CD14-positive monocyte (primary cell): ENCODE data around the gene ITGA7. TPM values are rescaled to one million over a fixed set of nuclear protein-coding genes. Genes with fewer than 3 reads are reported as not detected.

ENCODE experiments used
- DNase-seq, 3 donors: peaks; one replicate each; pipeline ENCODE4 v3.0.0-alpha.2; 2011 to 2022
- H2AFZ ChIP-seq: 2 replicates; pipeline ENCODE4 v1.6.0; 2012; ENCODE audit warnings: mild to moderate bottlenecking, low read depth, low read length, inconsistent platforms; ENCODE audit not compliant: insufficient read depth, poor library complexity, severe bottlenecking
- H3K27ac ChIP-seq, 2 donors: 1 replicate in 1 of 2; 2 replicates in 1 of 2; pipeline ENCODE4 v1.5.1; 2012 to 2013; ENCODE audit warnings: low read length in 2 of 2, control low read depth in 1 of 2, inconsistent platforms in 1 of 2, low read depth in 1 of 2, mild to moderate bottlenecking in 1 of 2
- H3K27me3 ChIP-seq, 2 donors: one replicate each; pipeline versions ENCODE4 v1.6.0 to v1.6.1; 2011 to 2013; ENCODE audit warnings: low read length in 2 of 2; ENCODE audit not compliant: control insufficient read depth in 2 of 2, insufficient read depth in 2 of 2
- H3K36me3 ChIP-seq, 2 donors: replicated peaks in 1 of 2; 1 replicate in 1 of 2; 2 replicates in 1 of 2; pipeline versions ENCODE4 v1.5.1 to v1.6.1; 2012 to 2013; ENCODE audit warnings: low read length in 2 of 2, control low read depth in 1 of 2, inconsistent platforms in 1 of 2, mild to moderate bottlenecking in 1 of 2; ENCODE audit not compliant: insufficient read depth in 2 of 2, control insufficient read depth in 1 of 2
- H3K4me1 ChIP-seq, 2 donors: 1 replicate in 1 of 2; 2 replicates in 1 of 2; pipeline versions ENCODE4 v1.5.1 to v1.6.1; 2012 to 2013; ENCODE audit warnings: low read length in 2 of 2, control low read depth in 1 of 2, inconsistent platforms in 1 of 2, mild to moderate bottlenecking in 1 of 2, moderate library complexity in 1 of 2; ENCODE audit not compliant: insufficient read depth in 2 of 2, control insufficient read depth in 1 of 2
- H3K4me2 ChIP-seq: replicated peaks from 2 replicates; pipeline ENCODE3; 2012; ENCODE audit warnings: low read length, moderate library complexity, mild to moderate bottlenecking; ENCODE audit not compliant: poor library complexity, severe bottlenecking; ENCODE audit errors: extremely low read depth
- H3K4me3 ChIP-seq, 3 experiments: fragments of 200-600 bp in 1 of 3; sonication (generic) in 1 of 3; replicated peaks in 1 of 3; 1 replicate in 2 of 3; 2 replicates in 1 of 3; pipeline ENCODE4 v1.5.1; 2011 to 2013; ENCODE audit warnings: low read length in 3 of 3, mild to moderate bottlenecking in 3 of 3, control low read depth in 2 of 3, low read depth in 2 of 3, inconsistent platforms in 1 of 3, moderate library complexity in 1 of 3
- H3K79me2 ChIP-seq: 2 replicates; pipeline ENCODE4 v1.6.0; 2012; ENCODE audit warnings: mild to moderate bottlenecking, control low read depth, inconsistent platforms, low read length, moderate library complexity; ENCODE audit not compliant: insufficient read depth
- H3K9ac ChIP-seq: 2 replicates; pipeline ENCODE4 v1.6.0; 2017; ENCODE audit warnings: low read length, mild to moderate bottlenecking; ENCODE audit not compliant: insufficient read depth, poor library complexity, severe bottlenecking
- H3K9me3 ChIP-seq, 2 donors: replicated peaks in 1 of 2; 1 replicate in 1 of 2; 2 replicates in 1 of 2; pipeline versions ENCODE4 v1.5.1 to v1.6.1; 2012 to 2013; ENCODE audit warnings: low read length in 2 of 2, control low read depth in 1 of 2; ENCODE audit not compliant: control insufficient read depth in 1 of 2, insufficient read depth in 1 of 2
- H4K20me1 ChIP-seq: 2 replicates; pipeline ENCODE4 v1.6.0; 2012; ENCODE audit warnings: mild to moderate bottlenecking, low read length, control low read depth, moderate library complexity; ENCODE audit not compliant: insufficient read depth
- H3K27ac Mint-ChIP-seq, 7 donors: one replicate each; pipeline ENCODE4 v1.8.0; 2020; ENCODE audit warnings: mild to moderate bottlenecking in 7 of 7, mixed read lengths in 7 of 7, moderate library complexity in 6 of 7, inconsistent platforms in 2 of 7
- H3K27me3 Mint-ChIP-seq, 3 donors: one replicate each; pipeline ENCODE4 v1.8.0; 2021 to 2022; ENCODE audit warnings: low read depth in 3 of 3, mild to moderate bottlenecking in 3 of 3, mixed read lengths in 3 of 3, moderate library complexity in 3 of 3, inconsistent platforms in 1 of 3
- H3K36me3 Mint-ChIP-seq, 2 donors: one replicate each; pipeline ENCODE4 v1.8.0; 2020; ENCODE audit warnings: mixed read lengths in 2 of 2, inconsistent platforms in 1 of 2, mild to moderate bottlenecking in 1 of 2
- H3K4me1 Mint-ChIP-seq: one replicate; pipeline ENCODE4 v1.8.0; 2020; ENCODE audit warnings: mild to moderate bottlenecking, mixed read lengths
- H3K4me3 Mint-ChIP-seq, 2 donors: one replicate each; pipeline ENCODE4 v1.8.0; 2020; ENCODE audit warnings: mild to moderate bottlenecking in 2 of 2, mixed read lengths in 2 of 2, moderate library complexity in 1 of 2
- H3K9me3 Mint-ChIP-seq, 7 donors: one replicate each; pipeline ENCODE4 v1.8.0; 2020 to 2022; ENCODE audit warnings: mixed read lengths in 7 of 7, mild to moderate bottlenecking in 6 of 7, moderate library complexity in 6 of 7, inconsistent platforms in 2 of 7
- WGBS: methylation state at CpG from one replicate; pipeline ENCODE4 v1.1.5; 2013; ENCODE audit warnings: missing lambda C conversion rate; ENCODE audit not compliant: insufficient coverage; 5-methylcytosine and 5-hydroxymethylcytosine counted together
- intact Hi-C, 2 donors: fragments of 100-400 bp; cut with micrococcal nuclease; formaldehyde crosslinking; loops; one replicate each; pipeline versions ENCODE4 v1.15.0 to v1.15.1; 2023
- polyA plus RNA-seq, 3 donors: library from polyadenylated mRNA; depleted of rRNA in 1 of 3; unstranded in 2 of 3; stranded (reverse) in 1 of 3; fragments of 300-500 nt in 2 of 3; fragments of >200 nt in 1 of 3; fragmentation: Illumina TruSeq in 2 of 3; gene quantifications; 1 replicate in 2 of 3; 2 replicates in 1 of 3; pipeline ENCODE4 v1.2.3, GENCODE V29; 2012 to 2021
- TF ChIP-seq, protein P1 (sequence below): fragments of 200-600 bp; IDR thresholded peaks from one replicate; pipeline ENCODE4 v1.8.0; 2022; ENCODE audit warnings: antibody characterized with exemption, mild to moderate bottlenecking

Gene ITGA7
- polyA plus RNA-seq, 3 donors, result 0.23 to 3.3 (median 0.55) TPM

DNA sequence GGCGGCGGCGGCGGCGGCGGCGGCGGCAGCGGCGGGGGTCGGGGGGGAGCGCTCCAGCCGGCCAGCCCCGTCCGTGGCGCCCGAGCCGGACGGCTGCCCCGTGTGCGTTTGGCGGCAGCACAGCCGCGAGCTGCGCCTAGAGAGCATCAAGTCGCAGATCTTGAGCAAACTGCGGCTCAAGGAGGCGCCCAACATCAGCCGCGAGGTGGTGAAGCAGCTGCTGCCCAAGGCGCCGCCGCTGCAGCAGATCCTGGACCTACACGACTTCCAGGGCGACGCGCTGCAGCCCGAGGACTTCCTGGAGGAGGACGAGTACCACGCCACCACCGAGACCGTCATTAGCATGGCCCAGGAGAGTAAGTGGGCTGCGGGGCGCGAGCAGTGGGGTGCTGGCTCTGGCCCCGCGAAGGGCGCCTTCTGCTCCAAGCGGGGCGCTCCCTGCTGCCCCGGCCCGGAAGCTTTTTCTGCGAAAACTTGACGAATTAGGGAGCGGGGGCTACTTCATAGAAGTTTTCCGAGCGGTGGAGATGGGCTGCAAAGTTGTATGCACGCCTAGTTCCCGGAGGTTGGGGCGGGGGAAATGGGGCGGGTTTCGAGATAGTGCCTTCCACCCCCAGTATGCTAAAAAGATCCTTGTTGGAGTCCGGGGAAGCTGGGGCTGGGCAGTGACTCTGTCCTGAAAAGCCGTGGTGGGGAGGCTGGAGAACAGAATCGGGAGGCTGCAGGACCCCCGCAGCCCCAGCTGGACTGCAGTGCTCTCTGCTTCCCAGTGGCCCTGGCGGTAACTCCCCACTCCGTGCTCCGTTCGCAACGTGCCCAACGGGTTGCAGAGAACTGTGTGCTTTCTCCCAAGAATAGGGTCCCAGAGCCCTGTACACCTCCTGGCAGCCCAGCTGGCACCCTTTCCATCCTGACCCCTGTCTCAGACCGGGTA is 36.0 kb upstream of the ITGA7 start:
- Mint-ChIP-seq H3K9me3 (peaks cover 0 to 9% (median 0%) of the 10 kb centered on the region in 7 donors), H3K36me3 (peaks cover 0 to 5% of the 10 kb centered on the region in 2 donors), H3K27me3 (peaks cover 36 to 50% (median 48%) of the 10 kb centered on the region in 3 donors), H3K27ac (no peak overlapping the region), H3K4me1 (peaks cover 29% of the 10 kb centered on the region), H3K4me3 (peak overlapping the region; percentile 81 to 94)
- peak overlapping the region; percentile 79 for H2AFZ ChIP-seq
- no peaks in the 10 kb centered on the region for H3K79me2 ChIP-seq
- H3K36me3 ChIP-seq, result no peaks in the 10 kb centered on the region
- peak; percentile 35 to 41 (median 39) for DNase-seq
- H3K9me3 ChIP-seq, result no peaks in the 10 kb centered on the region
- H3K27ac ChIP-seq, result no peak overlapping the region
- peak overlapping the region; percentile 32 for H3K9ac ChIP-seq
- H3K27me3 ChIP-seq, result peaks cover 22 to 33% of the 10 kb centered on the region in 2 donors
- intact Hi-C loops, result loop anchor here in 1 of 2 donors (10.0 kb wide), 1 partner anchor 281 kb away; the partner anchor contains the start of gene IKZF4
- H3K4me2 ChIP-seq, result peak overlapping the region; percentile 88
- H3K4me3 ChIP-seq, result peak overlapping the region; percentile 21 to 78 (median 47)
- H4K20me1 ChIP-seq, result no peaks in the 10 kb centered on the region
- TF ChIP-seq, protein P1, sequence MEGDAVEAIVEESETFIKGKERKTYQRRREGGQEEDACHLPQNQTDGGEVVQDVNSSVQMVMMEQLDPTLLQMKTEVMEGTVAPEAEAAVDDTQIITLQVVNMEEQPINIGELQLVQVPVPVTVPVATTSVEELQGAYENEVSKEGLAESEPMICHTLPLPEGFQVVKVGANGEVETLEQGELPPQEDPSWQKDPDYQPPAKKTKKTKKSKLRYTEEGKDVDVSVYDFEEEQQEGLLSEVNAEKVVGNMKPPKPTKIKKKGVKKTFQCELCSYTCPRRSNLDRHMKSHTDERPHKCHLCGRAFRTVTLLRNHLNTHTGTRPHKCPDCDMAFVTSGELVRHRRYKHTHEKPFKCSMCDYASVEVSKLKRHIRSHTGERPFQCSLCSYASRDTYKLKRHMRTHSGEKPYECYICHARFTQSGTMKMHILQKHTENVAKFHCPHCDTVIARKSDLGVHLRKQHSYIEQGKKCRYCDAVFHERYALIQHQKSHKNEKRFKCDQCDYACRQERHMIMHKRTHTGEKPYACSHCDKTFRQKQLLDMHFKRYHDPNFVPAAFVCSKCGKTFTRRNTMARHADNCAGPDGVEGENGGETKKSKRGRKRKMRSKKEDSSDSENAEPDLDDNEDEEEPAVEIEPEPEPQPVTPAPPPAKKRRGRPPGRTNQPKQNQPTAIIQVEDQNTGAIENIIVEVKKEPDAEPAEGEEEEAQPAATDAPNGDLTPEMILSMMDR, result no peak
- H3K4me1 ChIP-seq, result peaks cover 15 to 17% of the 10 kb centered on the region in 2 donors
- WGBS, result under 1% methylated on average over 65 of the region's 73 CpGs

DNA sequence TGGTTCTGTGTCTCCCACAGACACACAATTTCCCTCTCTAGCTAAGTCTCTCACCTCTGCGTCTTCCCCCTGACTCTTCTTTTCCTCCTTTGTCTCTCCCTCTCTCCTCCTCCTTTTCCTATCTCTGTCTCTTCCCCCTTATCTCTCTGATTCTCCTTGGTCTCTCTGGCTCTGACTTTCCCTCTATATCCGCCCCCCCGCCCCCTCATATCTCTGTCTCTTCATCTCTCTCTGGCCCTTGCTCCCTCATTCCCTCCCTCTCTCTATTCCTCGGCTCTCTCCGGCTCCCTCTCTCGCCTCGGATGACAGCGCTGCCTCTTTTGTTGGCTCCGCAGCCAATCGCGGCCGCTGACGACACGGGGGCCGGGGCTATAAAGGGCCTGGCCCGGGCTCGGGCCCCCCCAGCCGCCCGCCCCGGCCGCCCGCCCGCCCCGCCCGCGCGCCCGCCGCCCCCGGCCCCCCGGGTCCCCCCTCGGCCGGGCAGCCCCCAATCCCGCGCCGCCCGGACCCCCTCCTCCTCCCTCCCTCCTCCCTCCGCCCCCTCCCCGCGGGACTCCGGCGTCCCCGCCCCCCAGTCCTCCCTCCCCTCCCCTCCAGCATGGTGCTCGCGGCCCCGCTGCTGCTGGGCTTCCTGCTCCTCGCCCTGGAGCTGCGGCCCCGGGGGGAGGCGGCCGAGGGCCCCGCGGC is 35.2 kb upstream of the ITGA7 start, which contains the start of gene GDF11:
Gene GDF11, plus strand, starts transcription at position 404 of the 687 bp plus-strand sequence. Its CDS starts 195 bp downstream, at position 599.
- under 1% methylated on average over 19 of the region's 53 CpGs for WGBS

More for the DNA sequence above, 35.2 kb upstream of the ITGA7 start, which contains the start of gene GDF11:
- Histone ChIP-seq H3K4me1 (peaks cover 22 to 25% of the 10 kb centered on the region in 2 donors), H4K20me1 (no peaks in the 10 kb centered on the region), H3K9me3 (no peaks in the 10 kb centered on the region), H3K36me3 (no peaks in the 10 kb centered on the region), H3K27ac (no peak within 1 kb of the TSS), H3K4me2 (peak within 1 kb of the TSS; percentile 88), H3K9ac (peak within 1 kb of the TSS; percentile 32), H2AFZ (peak within 1 kb of the TSS; percentile 79), H3K27me3 (peaks cover 22 to 33% of the 10 kb centered on the region in 2 donors), H3K4me3 (peak within 1 kb of the TSS; percentile 34 to 78 (median 47)), H3K79me2 (no peaks in the 10 kb centered on the region)
- Mint-ChIP-seq H3K4me3 (peak within 1 kb of the TSS; percentile 81 to 94), H3K4me1 (peaks cover 37% of the 10 kb centered on the region), H3K9me3 (peaks cover 0 to 9% (median 0%) of the 10 kb centered on the region in 7 donors), H3K27me3 (peaks cover 34 to 50% (median 48%) of the 10 kb centered on the region in 3 donors), H3K27ac (peak within 1 kb of the TSS in 2 of 7 donors; percentile 60 to 71), H3K36me3 (peaks cover 0 to 5% of the 10 kb centered on the region in 2 donors)
- intact Hi-C loops, result loop anchor here in 1 of 2 donors (10.0 kb wide), 1 partner anchor 282 kb away; the partner anchor contains the start of gene IKZF4
- DNase-seq, result peak in 1 of 3 donors; percentile 37
- TF ChIP-seq, protein P1, result no peak
